GM12878 (cell line): ENCODE results near the gene CCNT2.

Experiments
- POLR2A ChIP-seq: IDR thresholded peaks from 2 replicates; pipeline ENCODE4 v1.6.1; 2011; ENCODE audit warnings: low read depth, mild to moderate bottlenecking, low read length
- POLR2AphosphoS5 ChIP-seq: IDR thresholded peaks from 2 replicates; pipeline ENCODE4 v1.6.1; 2011; ENCODE audit warnings: mild to moderate bottlenecking, low read length, inconsistent platforms
- TCF12 ChIP-seq: IDR thresholded peaks from 2 replicates; pipeline ENCODE4 v1.6.1; 2011; ENCODE audit warnings: low read depth, mild to moderate bottlenecking, low read length

DNA sequence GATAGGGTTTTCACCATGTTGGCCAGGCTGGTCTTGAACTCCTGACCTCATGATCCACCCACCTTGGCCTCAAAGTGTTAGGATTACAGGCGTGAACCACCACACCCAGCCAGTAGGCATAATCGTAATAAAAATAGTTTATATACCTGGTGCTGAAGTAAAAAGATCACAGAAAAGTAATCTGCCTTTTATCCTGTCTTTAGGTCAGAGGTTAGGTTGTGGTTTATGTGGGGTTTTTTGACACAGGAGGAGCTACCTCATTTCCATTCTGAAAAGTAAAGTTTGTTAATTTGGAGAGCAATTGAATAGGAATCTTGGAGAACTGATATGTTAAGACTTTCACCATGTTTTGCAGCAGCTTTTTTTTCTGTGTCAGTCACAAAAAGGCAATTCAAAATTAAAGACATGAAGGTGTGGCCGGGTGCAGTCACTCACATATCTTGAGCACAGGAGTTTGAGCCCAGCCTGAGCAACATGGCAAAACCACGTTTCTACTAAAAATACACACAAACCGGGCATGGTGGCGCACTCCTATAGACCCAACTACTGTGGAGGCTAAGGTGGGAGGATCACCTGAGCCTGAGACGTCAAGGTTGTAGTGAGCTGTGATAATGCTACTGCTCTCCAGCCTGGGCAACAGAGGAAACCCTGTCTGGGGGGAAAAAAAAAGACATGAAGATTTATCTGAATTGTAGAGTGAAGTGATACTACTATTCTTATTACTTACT lies 31.5 kb downstream of the CCNT2 start:
- TF ChIP-seq POLR2A: no peak
- no peak for TF ChIP-seq TCF12
- TF ChIP-seq POLR2AphosphoS5: no peak
